Upper lobe of left lung (tissue), 6 donors: ENCODE results near the gene CCDC12. TPM values are rescaled to one million over a fixed set of nuclear protein-coding genes. Genes with fewer than 3 reads are reported as not detected.
A peak's percentile ranks its signal among the peaks of the same experiment; 100 is the strongest.

ENCODE experiments used
- ATAC-seq, 2 donors: fragments of 200-7000 bp; cut with Tn5 transposase; one replicate each; pipeline ENCODE4 v1.9.1; 2022; ENCODE audit warnings: mild to moderate bottlenecking in 2 of 2, moderate library complexity in 2 of 2; ENCODE audit not compliant: low FRiP score in 2 of 2
- DNase-seq, 2 donors: peaks; one replicate each; pipeline ENCODE4 v3.0.0-alpha.2; 2019 to 2020
- H3K27ac ChIP-seq, 4 donors: fragments of 200-600 bp; sonication (generic); one replicate each; pipeline ENCODE4 v1.5.1; 2016 to 2019
- H3K27me3 ChIP-seq, 4 donors: fragments of 200-600 bp; sonication (generic); one replicate each; pipeline ENCODE4 v1.5.1; 2017 to 2019
- H3K36me3 ChIP-seq, 4 donors: fragments of 200-600 bp; sonication (generic); one replicate each; pipeline ENCODE4 v1.5.1; 2016 to 2019
- H3K4me1 ChIP-seq, 4 donors: fragments of 200-600 bp; sonication (generic); one replicate each; pipeline ENCODE4 v1.5.1; 2018 to 2019
- H3K4me3 ChIP-seq, 4 donors: fragments of 200-600 bp; sonication (generic); one replicate each; pipeline ENCODE4 v1.5.1; 2017 to 2019; ENCODE audit warnings: mild to moderate bottlenecking in 2 of 4, moderate library complexity in 1 of 4
- H3K9me3 ChIP-seq, 4 donors: fragments of 200-600 bp; sonication (generic); one replicate each; pipeline ENCODE4 v1.5.1; 2018 to 2019
- EP300 ChIP-seq, 4 donors: sonication (generic); formaldehyde crosslinking; IDR thresholded peaks; one replicate each; pipeline ENCODE4 v1.5.1; 2017; ENCODE audit warnings: antibody characterized with exemption in 4 of 4, control low read depth in 2 of 4
- POLR2A ChIP-seq, 4 donors: fragments of 450-650 bp; IDR thresholded peaks; one replicate each; pipeline ENCODE4 v1.5.1; 2016 to 2017; ENCODE audit warnings: antibody characterized with exemption in 4 of 4, mild to moderate bottlenecking in 2 of 4
- POLR2AphosphoS5 ChIP-seq, 2 donors: sonication (generic); formaldehyde crosslinking; IDR thresholded peaks; one replicate each; pipeline ENCODE4 v1.5.1; 2017; ENCODE audit warnings: antibody characterized with exemption in 2 of 2
- WGBS, 2 donors: methylation state at CpG; one replicate each; pipeline ENCODE4 v1.1.5; 2017 to 2018; 5-methylcytosine and 5-hydroxymethylcytosine counted together
- total RNA-seq, 6 donors: library from RNA; depleted of rRNA in 4 of 6; stranded (reverse); fragments of >200 nt in 4 of 6; gene quantifications; one replicate each; pipeline versions ENCODE4 v1.1.0 to v1.2.1, GENCODE V29; 2016 to 2021
- TF ChIP-seq, protein P1 (sequence below), 6 experiments: fragments of 450-650 bp in 4 of 6; fragments of 200-600 bp in 2 of 6; sonication (generic) in 2 of 6; IDR thresholded peaks; one replicate each; pipeline ENCODE4 v1.5.1; 2016 to 2019; ENCODE audit warnings: antibody characterized with exemption in 6 of 6
- donor health status: DM: no; HTN: no; CAD: no; lungs with moderate emphysema.
- donor health status: DM: no; HTN: yes; CAD: no; lungs with severe emphysema.

CCDC12 gene
- total RNA-seq, 6 donors from 2014 or later: 42.3 to 93.2 (median 69.8) TPM

DNA sequence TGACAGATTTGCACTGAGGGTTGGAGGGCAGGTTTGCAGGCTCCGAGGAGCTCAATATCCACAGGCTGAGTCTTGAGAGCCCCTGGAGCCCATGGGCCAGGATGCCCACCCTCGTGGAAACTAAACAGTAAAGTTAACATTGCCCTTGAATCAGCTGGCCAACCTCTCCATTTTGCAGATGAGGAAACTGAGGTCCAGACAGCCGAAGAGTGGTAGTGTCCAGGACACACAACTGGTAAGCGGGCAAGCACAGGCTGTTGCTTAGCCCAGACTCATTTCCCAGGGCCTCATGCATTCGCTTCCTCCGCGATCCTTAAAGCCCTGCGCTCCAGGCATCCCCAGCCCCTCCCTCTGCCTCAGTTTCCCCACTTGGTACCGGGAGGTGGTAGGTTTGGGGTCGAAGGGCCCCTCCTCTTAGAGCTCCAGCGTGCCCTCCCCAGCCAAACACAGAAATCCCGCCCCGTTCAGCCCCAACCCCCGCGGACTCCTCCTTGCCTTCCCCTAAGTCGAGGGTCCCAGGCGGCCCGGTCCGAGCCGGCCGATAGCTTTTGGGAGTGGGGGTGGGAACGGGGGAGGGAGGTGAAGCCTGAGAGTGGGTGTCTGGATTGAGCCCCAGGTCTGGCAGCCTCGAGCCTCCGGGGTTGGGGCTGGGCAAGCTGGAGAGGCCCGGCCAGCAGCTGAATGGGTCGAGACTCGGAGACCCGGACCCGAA, 95.5 kb downstream of the CCDC12 start:
- H3K27ac ChIP-seq: peak overlapping the region; percentile 69 to 87 (median 82)
- no peak for TF ChIP-seq EP300 (IDR thresholded peaks at IDR 0.05)
- TF ChIP-seq POLR2A (IDR thresholded peaks at IDR 0.05): no peak
- TF ChIP-seq, protein P1, sequence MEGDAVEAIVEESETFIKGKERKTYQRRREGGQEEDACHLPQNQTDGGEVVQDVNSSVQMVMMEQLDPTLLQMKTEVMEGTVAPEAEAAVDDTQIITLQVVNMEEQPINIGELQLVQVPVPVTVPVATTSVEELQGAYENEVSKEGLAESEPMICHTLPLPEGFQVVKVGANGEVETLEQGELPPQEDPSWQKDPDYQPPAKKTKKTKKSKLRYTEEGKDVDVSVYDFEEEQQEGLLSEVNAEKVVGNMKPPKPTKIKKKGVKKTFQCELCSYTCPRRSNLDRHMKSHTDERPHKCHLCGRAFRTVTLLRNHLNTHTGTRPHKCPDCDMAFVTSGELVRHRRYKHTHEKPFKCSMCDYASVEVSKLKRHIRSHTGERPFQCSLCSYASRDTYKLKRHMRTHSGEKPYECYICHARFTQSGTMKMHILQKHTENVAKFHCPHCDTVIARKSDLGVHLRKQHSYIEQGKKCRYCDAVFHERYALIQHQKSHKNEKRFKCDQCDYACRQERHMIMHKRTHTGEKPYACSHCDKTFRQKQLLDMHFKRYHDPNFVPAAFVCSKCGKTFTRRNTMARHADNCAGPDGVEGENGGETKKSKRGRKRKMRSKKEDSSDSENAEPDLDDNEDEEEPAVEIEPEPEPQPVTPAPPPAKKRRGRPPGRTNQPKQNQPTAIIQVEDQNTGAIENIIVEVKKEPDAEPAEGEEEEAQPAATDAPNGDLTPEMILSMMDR (IDR thresholded peaks at IDR 0.05): no peak
- no peak for TF ChIP-seq POLR2AphosphoS5 (IDR thresholded peaks at IDR 0.05)
- no peak for DNase-seq
- H3K4me3 ChIP-seq: peak overlapping the region in 3 of 4 donors; percentile 45 to 64 (median 63)
- WGBS, 2 donors: 40 to 54% methylated on average over 16 to 29 of the region's 29 CpGs
- H3K4me1 ChIP-seq: peaks cover 20 to 36% (median 28%) of the 10 kb centered on the region in 4 donors
- no peaks in the 10 kb centered on the region for H3K36me3 ChIP-seq
- peaks cover 0 to 37% (median 20%) of the 10 kb centered on the region in 4 donors for H3K27me3 ChIP-seq
- no peaks in the 10 kb centered on the region for H3K9me3 ChIP-seq
- no peak for ATAC-seq

DNA sequence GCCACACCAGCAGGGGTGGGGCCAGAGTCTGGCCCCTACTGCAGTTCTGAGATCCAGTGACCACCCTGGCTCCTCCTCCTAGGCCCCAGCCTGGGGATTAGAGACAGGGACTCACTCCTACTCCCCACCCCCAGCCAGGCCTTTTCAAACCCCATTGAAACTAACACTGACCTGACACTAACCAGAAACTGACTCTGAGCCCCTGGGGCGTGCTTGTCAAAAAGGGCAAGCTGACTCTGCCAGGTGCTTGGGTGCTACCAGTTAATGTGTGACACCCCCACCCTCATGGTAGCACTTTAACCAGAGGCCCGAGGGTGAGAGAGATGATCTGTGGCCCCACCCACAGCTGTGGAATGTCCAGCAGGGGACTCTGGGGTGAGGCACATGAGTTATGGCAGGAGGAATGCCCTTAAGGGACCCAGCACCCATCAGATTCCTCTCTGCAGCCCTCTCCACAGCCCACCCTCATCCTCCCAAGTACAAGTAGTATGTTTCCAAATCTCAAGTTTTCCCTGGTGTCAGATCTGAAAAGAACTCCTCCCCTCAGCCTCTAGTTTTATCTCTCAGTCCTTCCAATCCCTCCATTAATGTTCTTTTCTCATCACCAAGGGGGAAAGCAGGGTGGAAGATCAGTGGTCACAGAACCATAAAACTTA, 97.6 kb downstream of the CCDC12 start:
- H3K4me3 ChIP-seq: no peak overlapping the region
- no peaks in the 10 kb centered on the region for H3K36me3 ChIP-seq
- peaks cover 0 to 30% (median 20%) of the 10 kb centered on the region in 4 donors for H3K27me3 ChIP-seq
- ATAC-seq (no peak), DNase-seq (no peak)
- H3K9me3 ChIP-seq: no peaks in the 10 kb centered on the region
- peak overlapping the region in 2 of 4 donors; percentile 2 to 14 for H3K27ac ChIP-seq
- H3K4me1 ChIP-seq: peaks cover 20 to 36% (median 35%) of the 10 kb centered on the region in 4 donors
- TF ChIP-seq POLR2AphosphoS5 (IDR thresholded peaks at IDR 0.05) (no peak), EP300 (IDR thresholded peaks at IDR 0.05) (no peak), POLR2A (IDR thresholded peaks at IDR 0.05) (no peak)
- TF ChIP-seq, protein P1 (IDR thresholded peaks at IDR 0.05): no peak
- WGBS, 2 donors: 49 to 52% methylated on average over 2 of the region's 2 CpGs

DNA sequence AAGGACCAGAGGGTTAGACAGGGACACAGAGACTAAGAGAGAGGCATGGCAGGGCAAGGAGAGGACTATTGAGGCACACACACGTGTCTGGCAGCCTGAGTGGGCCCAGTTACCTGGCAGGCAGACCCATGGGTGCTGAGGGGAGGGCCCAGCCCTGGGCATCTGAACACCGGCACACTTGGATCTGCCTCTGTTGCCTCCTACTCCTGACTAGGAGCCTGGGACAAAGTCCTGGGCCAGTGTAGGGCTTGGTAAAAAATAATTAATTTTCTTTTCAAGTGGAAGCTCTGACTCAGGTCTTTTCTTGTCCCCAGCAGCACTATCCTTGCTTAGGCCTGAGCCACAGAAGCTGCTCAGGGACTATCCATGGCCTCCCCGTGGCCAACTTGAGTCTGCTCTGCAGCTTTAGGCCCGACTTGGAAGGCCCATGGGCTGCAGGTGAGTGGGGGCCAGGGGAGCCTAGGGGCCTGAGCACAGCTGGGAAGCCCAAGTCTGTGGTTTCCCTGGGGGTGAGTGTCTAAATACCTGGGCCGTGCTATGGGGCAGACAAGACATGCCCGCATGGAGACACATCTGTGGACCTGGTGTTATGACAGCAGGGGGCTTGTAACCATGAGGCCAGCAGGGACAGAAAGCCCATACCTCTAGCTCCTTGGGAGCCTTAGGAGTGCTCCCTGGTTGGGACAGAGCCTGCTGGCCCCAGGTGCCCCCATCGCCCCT, 99.0 kb downstream of the CCDC12 start, which contains the start of gene PTH1R:
PTH1R (plus strand) TSS at position 316 of the 720 bp plus-strand sequence. CDS start 5,839 bp downstream, outside the sequence.
- WGBS, 2 donors: 79 to 84% methylated on average over 4 to 7 of the region's 7 CpGs
- TF ChIP-seq POLR2AphosphoS5 (IDR thresholded peaks at IDR 0.05): no peak
- TF ChIP-seq EP300 (IDR thresholded peaks at IDR 0.05): no peak
- no peak for TF ChIP-seq POLR2A (IDR thresholded peaks at IDR 0.05)
- TF ChIP-seq, protein P1 (IDR thresholded peaks at IDR 0.05): no peak

DNA sequence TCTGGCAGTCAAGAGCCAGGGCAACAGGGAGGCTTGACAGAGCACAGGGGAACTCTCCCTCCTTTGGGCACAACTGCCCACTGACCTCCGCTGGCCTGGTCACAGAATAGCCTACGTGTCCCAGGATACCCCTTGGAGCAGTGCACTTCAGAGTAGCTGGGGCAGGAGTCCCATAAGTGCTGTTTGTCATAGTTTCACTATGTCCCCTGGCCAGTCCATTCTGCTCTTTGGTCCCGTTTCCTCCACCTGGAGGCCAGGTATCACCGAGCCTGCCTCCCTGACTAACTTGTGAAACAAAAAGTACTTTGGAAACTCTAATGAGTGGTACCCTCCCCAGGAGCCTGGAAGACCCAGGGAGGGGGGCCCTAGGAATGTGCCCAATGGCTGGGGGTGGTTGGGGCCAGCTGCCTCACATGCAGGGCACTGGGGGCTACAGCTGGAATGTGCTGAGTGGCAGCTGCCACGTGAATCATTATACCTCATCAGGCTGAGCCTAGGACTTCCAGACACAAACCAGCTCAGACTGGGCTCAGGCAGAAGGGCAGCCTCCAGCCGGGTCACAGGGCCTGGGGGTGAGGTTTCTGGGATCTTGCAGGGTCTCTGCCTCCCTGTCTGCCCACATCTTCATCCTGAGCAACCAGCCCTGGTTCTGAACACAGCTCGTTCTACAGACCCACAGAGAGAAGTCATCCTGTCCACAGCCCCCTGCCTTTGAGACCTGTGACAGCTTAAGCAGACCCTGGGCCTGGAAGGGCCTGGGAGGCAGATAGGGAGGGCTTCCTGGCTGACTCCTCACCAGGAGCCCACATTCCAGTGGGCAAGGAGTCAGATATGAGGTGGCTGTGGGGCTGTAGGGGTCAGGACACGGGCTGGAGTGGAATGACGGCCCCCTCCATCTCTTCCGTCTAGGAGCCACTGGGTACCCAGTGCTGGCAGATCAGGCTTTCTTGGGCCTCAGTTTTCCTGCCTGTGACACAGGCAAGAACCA, 99.9 kb downstream of the CCDC12 start:
- Histone ChIP-seq H3K27me3 (peaks cover 0 to 7% (median 5%) of the 10 kb centered on the region in 4 donors), H3K9me3 (no peaks in the 10 kb centered on the region), H3K4me3 (no peak overlapping the region), H3K4me1 (peaks cover 3 to 25% (median 22%) of the 10 kb centered on the region in 4 donors), H3K27ac (no peak overlapping the region), H3K36me3 (no peaks in the 10 kb centered on the region)
- peak in 1 of 2 donors; percentile 34 for DNase-seq
- TF ChIP-seq, protein P1 (IDR thresholded peaks at IDR 0.05): no peak
- TF ChIP-seq EP300 (IDR thresholded peaks at IDR 0.05) (no peak), POLR2A (IDR thresholded peaks at IDR 0.05) (no peak), POLR2AphosphoS5 (IDR thresholded peaks at IDR 0.05) (no peak)
- ATAC-seq: no peak
- WGBS, 2 donors: 79 to 89% methylated on average over 3 to 10 of the region's 10 CpGs

More for the DNA sequence above, 99.0 kb downstream of the CCDC12 start, which contains the start of gene PTH1R:
- Histone ChIP-seq H3K27ac (peak within 1 kb of the TSS in 2 of 4 donors; percentile 2 to 14), H3K4me1 (peaks cover 11 to 35% (median 31%) of the 10 kb centered on the region in 4 donors), H3K4me3 (no peak within 1 kb of the TSS), H3K27me3 (peaks cover 0 to 17% (median 10%) of the 10 kb centered on the region in 4 donors), H3K36me3 (no peaks in the 10 kb centered on the region), H3K9me3 (no peaks in the 10 kb centered on the region)
- ATAC-seq (no peak), DNase-seq (peak in 1 of 2 donors; percentile 34)
